ENCODE results near the gene ITCH. TPM values are rescaled to one million over a fixed set of nuclear protein-coding genes. Genes with fewer than 3 reads are reported as not detected.

ITCH gene
- total RNA-seq, 4 donors from 2014 or later, result 35.2 to 82.8 (median 65.3) TPM

DNA sequence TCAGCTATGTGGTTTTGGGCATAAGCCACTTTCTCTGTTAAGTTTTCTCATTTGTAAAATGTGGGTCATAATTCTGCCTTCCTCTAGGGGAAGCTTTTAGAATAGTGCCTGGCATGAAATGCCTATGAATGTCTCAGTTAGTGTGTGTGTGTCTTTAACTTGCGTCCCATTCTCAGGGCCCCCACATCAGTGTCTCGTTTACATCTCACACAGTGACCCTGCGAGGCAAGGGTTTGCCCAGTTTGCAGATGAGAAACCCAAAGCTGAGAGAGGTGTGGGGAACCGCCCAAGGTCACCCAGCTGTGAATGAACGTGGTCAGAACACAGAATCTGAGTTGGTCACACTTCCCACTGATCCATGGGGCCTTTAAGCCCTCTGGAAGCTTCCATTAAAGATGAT, 167.3 kb downstream of the ITCH start:
- no peak for DNase-seq
- intact Hi-C loops (cut with DNase I; ENCODE audit: low total_unique reads), result no loop called here
- in situ Hi-C loops (cut with MboI; ENCODE audit: low pct_ligation_motif_present in 1 of 4, low pct_unique_long_range_greater_than_20kb in 1 of 4, low sequenced_read_pairs in 3 of 4), result no loop called here
- no peak overlapping the region for H3K4me3 ChIP-seq
- H3K27ac ChIP-seq, result no peak overlapping the region
- no peaks in the 10 kb centered on the region for H3K27me3 ChIP-seq
- TF ChIP-seq CTCF (IDR thresholded peaks at IDR 0.05) (no peak), POLR2A (IDR thresholded peaks at IDR 0.05) (no peak), POLR2AphosphoS5 (IDR thresholded peaks at IDR 0.05) (no peak), EP300 (IDR thresholded peaks at IDR 0.05; ENCODE audit: low read depth) (no peak)
- H3K36me3 ChIP-seq, result peaks cover 0 to 38% (median 18%) of the 10 kb centered on the region in 4 donors
- H3K9me3 ChIP-seq, result no peaks in the 10 kb centered on the region
- WGBS, 2 donors (ENCODE audit: low coverage in 1 of 2), result 59 to 74% methylated on average over 3 to 5 of the region's 5 CpGs
- peaks cover 23 to 38% (median 23%) of the 10 kb centered on the region in 4 donors for H3K4me1 ChIP-seq

- 83 to 90% methylated on average over 2 to 8 of the region's 8 CpGs for WGBS, 2 donors (ENCODE audit: low coverage in 1 of 2)
- intact Hi-C loops (cut with DNase I; ENCODE audit: low total_unique reads) (no loop called here), in situ Hi-C loops (cut with MboI; ENCODE audit: low pct_ligation_motif_present in 1 of 4, low pct_unique_long_range_greater_than_20kb in 1 of 4, low sequenced_read_pairs in 3 of 4) (no loop called here)
- Histone ChIP-seq H3K4me3 (no peak overlapping the region), H3K9me3 (no peaks in the 10 kb centered on the region), H3K4me1 (peaks cover 10 to 24% (median 11%) of the 10 kb centered on the region in 4 donors), H3K36me3 (peaks cover 0 to 50% (median 18%) of the 10 kb centered on the region in 4 donors), H3K27me3 (no peaks in the 10 kb centered on the region), H3K27ac (no peak overlapping the region)
- TF ChIP-seq EP300 (IDR thresholded peaks at IDR 0.05; ENCODE audit: low read depth) (no peak), POLR2A (IDR thresholded peaks at IDR 0.05) (no peak)
- no peak for DNase-seq
These were observed 168.7 kb downstream of the ITCH start for GRCh38 chr20:34531608-34532265.

DNA sequence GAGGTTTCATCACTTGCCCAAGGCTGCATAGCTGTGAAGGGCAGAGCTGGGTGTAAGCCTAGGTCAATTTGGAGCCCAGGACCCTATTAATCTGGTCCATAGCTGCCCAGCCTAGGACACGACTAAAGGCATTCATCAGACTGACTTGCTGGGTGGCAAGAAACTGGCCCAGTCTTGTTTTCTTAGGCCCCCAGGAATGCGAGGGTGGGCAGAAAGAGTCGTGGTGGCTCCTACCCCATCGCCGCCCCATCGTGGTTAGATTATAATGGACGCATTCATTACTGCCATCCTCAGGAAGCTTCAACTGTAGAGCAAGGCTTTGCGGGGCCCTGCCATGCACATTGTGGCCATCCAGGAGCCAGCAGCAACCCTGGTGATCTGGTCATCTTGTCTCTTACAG, 169.2 kb downstream of the ITCH start:
- WGBS, 2 donors (ENCODE audit: low coverage in 1 of 2), result 84% methylated on average over 8 of the region's 8 CpGs; no CpG with 5 or more reads in 1 of the 2 donors
- H3K4me3 ChIP-seq, result no peak overlapping the region
- peaks cover 5 to 19% (median 9%) of the 10 kb centered on the region in 4 donors for H3K4me1 ChIP-seq
- H3K27me3 ChIP-seq, result no peaks in the 10 kb centered on the region
- H3K36me3 ChIP-seq, result peaks cover 0 to 50% (median 16%) of the 10 kb centered on the region in 4 donors
- no peak for DNase-seq
- TF ChIP-seq EP300 (IDR thresholded peaks at IDR 0.05; ENCODE audit: low read depth) (no peak), CTCF (IDR thresholded peaks at IDR 0.05) (no peak), POLR2AphosphoS5 (IDR thresholded peaks at IDR 0.05) (no peak)
- intact Hi-C loops (cut with DNase I; ENCODE audit: low total_unique reads) (no loop called here), in situ Hi-C loops (cut with MboI; ENCODE audit: low pct_ligation_motif_present in 1 of 4, low pct_unique_long_range_greater_than_20kb in 1 of 4, low sequenced_read_pairs in 3 of 4) (no loop called here)
- H3K9me3 ChIP-seq, result no peaks in the 10 kb centered on the region
- H3K27ac ChIP-seq, result no peak overlapping the region

DNA sequence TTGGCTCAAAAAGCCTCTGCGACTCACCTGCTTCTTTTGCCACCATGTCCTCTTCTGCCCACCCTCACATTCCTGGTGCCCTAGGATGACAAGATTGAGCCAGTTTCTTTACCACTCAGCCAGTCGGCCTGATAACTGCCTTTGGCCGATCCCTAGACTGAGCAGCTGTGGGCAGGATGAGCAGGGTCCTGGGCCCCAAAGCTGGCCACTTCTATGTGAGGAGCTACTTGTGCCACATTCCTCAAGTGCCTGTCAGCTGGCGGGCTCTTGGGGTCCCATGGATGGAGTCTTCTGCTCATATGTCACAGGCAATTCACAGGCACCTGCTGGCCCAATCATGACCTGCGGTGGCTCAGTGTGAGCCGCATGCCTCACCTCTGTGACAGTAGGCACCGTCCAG, 169.7 kb downstream of the ITCH start:
- DNase-seq, result no peak
- no peak overlapping the region for H3K27ac ChIP-seq
- intact Hi-C loops (cut with DNase I; ENCODE audit: low total_unique reads) (no loop called here), in situ Hi-C loops (cut with MboI; ENCODE audit: low pct_ligation_motif_present in 1 of 4, low pct_unique_long_range_greater_than_20kb in 1 of 4, low sequenced_read_pairs in 3 of 4) (no loop called here)
- 98 to 100% methylated on average over 2 to 7 of the region's 7 CpGs for WGBS, 2 donors (ENCODE audit: low coverage in 1 of 2)
- no peak overlapping the region for H3K4me3 ChIP-seq
- peaks cover 0 to 49% (median 14%) of the 10 kb centered on the region in 4 donors for H3K36me3 ChIP-seq
- no peaks in the 10 kb centered on the region for H3K27me3 ChIP-seq
- TF ChIP-seq POLR2A (IDR thresholded peaks at IDR 0.05), result no peak
- TF ChIP-seq CTCF (IDR thresholded peaks at IDR 0.05), result no peak
- no peak for TF ChIP-seq POLR2AphosphoS5 (IDR thresholded peaks at IDR 0.05)
- no peak for TF ChIP-seq EP300 (IDR thresholded peaks at IDR 0.05; ENCODE audit: low read depth)
- no peaks in the 10 kb centered on the region for H3K9me3 ChIP-seq
- H3K4me1 ChIP-seq, result peaks cover 5 to 19% (median 9%) of the 10 kb centered on the region in 4 donors

Data from transverse colon (tissue), 4 donors.